Smooth muscle cell of the coronary artery (primary cell): ENCODE data around the gene TAP2. TPM values are rescaled to one million over a fixed set of nuclear protein-coding genes. Genes with fewer than 3 reads are reported as not detected.

Experiments used
- total RNA-seq: library from RNA; depleted of rRNA; stranded (reverse); fragments of >200 nt; gene quantifications from 2 replicates; pipeline ENCODE4 v1.2.3, GENCODE V29; 2014; ENCODE audit warnings: low replicate concordance

TAP2 gene
- total RNA-seq, result 20.8 and 40.5 TPM in 2 replicates

DNA sequence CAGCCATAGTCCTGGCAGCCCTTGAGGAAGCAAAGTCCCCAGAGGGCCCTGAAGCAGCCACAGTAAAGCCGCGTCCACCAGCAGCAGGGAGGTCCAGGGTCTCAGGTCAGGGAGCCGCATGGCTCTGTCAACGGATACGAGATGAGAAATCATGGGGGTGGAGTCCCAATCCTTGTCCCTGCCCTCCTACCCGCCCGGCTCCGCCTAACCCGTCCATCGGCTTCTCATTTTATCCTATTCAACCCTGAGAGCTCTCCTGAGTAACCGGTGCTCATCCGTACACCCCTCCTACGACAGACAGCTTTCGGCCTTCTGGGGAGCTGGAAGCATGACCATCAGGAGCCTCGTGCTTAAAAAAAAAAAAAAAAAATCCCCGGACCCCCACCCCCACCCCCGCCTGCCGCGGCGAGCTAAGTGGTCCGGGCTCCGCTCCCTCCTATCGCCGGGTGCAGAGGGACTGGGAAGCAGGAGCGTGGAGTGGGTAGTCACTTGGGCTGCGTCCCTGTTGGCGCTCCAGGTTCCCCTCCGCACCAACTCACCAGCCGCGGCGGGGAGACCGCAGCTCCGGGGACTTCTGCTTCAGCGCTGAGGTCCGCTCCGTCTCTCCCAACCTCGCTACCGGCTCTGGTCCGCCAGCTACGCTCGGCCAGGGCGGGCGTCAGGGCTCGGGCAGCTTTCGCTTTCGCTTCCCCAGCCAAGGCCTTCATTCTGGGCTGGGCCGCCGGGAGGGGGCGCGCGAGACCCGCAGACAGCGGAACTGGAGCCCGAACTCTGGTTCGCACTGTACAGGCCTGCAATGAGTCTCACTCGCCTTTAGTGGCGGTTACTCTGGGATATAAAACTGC, at the start of gene TAP2:
Gene TAP2, minus strand, starts transcription at position 626 of the 845 bp plus-strand sequence. Its CDS starts 506 bp downstream, at position 120.

DNA sequence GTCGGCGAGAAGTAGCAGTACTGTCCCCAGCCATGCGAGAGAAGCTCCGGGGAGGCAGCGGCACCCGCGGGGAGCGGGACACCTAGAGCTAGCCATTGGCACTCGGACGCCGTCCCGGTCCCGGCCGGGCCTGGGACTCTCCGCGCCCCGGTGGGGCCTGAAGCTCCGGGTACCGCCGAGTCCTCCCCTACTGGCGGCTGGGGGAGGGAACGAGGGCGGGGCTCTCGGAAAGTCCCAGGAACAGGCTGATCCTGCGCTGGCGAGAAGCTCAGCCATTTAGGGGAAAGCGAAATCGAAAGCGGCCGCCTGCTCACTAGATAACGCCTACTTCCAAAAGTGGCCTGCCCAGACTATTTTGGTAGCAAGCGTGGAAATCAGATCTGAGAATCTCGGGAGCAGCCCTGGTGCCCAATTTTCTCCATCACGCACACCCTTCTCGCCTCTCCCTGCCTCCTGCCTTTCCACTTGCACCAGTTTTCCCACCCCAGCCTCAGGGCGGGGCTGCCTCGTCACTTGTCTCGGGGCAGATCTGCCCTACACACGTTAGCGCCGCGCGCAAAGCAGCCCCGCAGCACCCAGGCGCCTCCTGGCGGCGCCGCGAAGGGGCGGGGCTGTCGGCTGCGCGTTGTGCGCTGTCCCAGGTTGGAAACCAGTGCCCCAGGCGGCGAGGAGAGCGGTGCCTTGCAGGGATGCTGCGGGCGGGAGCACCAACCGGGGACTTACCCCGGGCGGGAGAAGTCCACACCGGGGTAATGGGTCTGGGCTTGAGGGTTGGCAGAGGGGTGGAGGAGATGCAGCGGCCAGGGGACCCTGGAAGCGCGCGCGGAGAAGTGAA, 15.2 kb upstream of the TAP2 start, which contains the start of the genes PSMB9 and TAP1:
Gene PSMB9, plus strand, starts transcription at position 652 of the 835 bp plus-strand sequence. Its CDS starts 38 bp downstream, at position 690.
Gene TAP1, minus strand, starts transcription at position 164 of the 835 bp plus-strand sequence. Its CDS starts 68 bp downstream, at position 96.

DNA sequence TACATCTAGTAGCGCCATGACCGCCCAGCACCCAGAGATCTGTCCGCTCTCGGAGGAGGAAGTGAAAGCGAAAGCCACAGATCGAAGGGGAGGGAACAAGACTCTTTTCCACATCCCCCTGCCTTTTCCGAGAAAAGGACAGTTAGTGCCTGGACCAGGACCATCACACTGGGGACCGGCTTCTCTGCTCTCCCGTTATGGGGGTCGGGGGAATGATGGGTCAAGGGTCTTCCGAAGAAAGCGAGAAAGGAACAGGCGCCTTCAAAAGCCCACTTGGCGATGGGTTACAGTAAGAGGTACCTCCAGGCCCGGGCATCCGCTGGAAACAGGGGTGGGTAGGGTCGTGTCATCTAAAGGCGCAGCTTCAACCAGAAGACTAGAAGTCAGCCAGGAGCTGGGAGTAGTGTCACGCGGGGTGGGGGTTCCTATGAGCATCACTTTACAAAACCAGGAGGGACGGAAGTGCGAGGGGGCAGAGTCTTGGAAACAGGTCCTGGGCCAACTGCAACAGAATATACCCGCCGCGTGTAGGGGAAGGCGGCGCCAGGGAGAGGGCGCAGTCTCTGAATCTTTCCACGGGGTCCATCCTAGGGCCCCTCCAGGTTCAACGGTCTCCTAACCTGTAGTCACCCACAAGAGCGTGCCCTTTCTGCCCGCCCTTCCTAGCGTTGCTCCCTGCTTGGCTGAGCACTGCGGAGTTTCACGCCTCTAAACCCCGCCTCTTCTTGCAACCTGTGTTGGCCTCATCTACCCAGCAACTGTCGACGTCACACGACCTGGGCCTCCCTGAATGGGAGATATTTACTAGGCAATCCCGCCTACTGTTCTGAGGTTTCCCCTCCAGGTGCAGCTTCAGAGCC, 5.7 kb upstream of the TAP2 start, which contains the start of gene PSMB8:
Gene PSMB8, minus strand, starts transcription at position 69 of the 860 bp plus-strand sequence. Its CDS starts 51 bp downstream, at position 18.

DNA sequence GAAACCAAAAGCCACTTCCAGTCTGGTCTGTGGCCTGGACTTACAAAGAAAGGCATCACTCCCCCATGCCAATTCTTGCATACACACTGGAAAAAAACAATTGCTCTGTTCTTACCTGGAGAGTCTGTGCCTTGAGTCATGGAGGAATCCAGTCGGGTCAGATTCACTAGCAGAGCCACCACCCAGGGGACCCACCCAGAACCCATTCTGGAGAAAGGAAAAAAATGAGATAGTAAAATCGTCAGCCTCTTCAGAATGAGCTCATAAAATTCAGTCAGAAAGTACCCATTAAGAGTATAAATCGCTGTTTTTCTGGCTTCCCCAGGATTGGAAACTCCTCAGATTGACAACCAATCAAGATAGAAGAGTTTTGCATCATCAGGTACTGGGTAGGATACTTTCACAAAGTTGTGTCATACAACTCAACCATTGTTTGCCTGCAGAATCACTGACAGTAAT, 21.8 kb downstream of the TAP2 start, which contains the start of gene HLA-DOB:
Gene HLA-DOB, minus strand, starts transcription at position 257 of the 459 bp plus-strand sequence. Its CDS starts 51 bp downstream, at position 206.

Other genes with a start within 250 kb of the TAP2 start
- gene HLA-DRB1, start 248.9 kb downstream of the TAP2 start, total RNA-seq, result 0.12 TPM in 1 of 2 replicates, not detected in the other
- not detected in 2 replicates for gene HLA-DQA1, start 201.3 kb downstream of the TAP2 start, total RNA-seq
- not detected in 2 replicates for gene HLA-DQB1, start 172.1 kb downstream of the TAP2 start, total RNA-seq
- gene HLA-DQA2, start 97.3 kb downstream of the TAP2 start, total RNA-seq, result not detected in 2 replicates
- gene HLA-DQB2, start 75.2 kb downstream of the TAP2 start, total RNA-seq, result not detected in 2 replicates
- gene HLA-DOB, start 21.7 kb downstream of the TAP2 start, total RNA-seq, result 0.59 TPM in 1 of 2 replicates, not detected in the other
- 44.2 and 72.4 TPM in 2 replicates for gene PSMB8, start 5.3 kb upstream of the TAP2 start, total RNA-seq
- gene TAP1, start 15.0 kb upstream of the TAP2 start, total RNA-seq, result 28.0 and 33.1 TPM in 2 replicates
- 16.1 and 45.7 TPM in 2 replicates for gene PSMB9, start 15.5 kb upstream of the TAP2 start, total RNA-seq
- gene HLA-DMB, start 102.3 kb upstream of the TAP2 start, total RNA-seq, result 0.08 and 0.12 TPM in 2 replicates
- 0.82 and 2.9 TPM in 2 replicates for gene HLA-DMA, start 114.4 kb upstream of the TAP2 start, total RNA-seq
- gene BRD2, start 129.9 kb upstream of the TAP2 start, total RNA-seq, result 39.6 and 40.2 TPM in 2 replicates
- under 0.01 TPM in 1 of 2 replicates, not detected in the other for gene HLA-DOA, start 170.9 kb upstream of the TAP2 start, total RNA-seq
- 9.7 TPM in 1 of 2 replicates, not detected in the other for gene HLA-DPA1, start 234.9 kb upstream of the TAP2 start, total RNA-seq
- gene HLA-DPB1, start 237.3 kb upstream of the TAP2 start, total RNA-seq, result 1.4 and 17.0 TPM in 2 replicates